ENCODE data around the gene CREBL2. TPM values are rescaled to one million over a fixed set of nuclear protein-coding genes. Genes with fewer than 3 reads are reported as not detected.

CREBL2 gene
- total and polyA plus RNA-seq, 2 of the 13 experiments (the other 11 are each of a cell fraction or from before 2014, with no cell fraction given) = 6.9 to 8.4 TPM

GRCh38 chr12:12611512-12612306 is at the start of gene CREBL2 (continued):
- no peak for TF ChIP-seq ZBTB40 (IDR thresholded peaks at IDR 0.05)
- peak; percentile 59 for TF ChIP-seq ZBTB40 (CRISPR knock-in tag; IDR thresholded peaks at IDR 0.05)
- peak; percentile 91; the same call in 1 of the 2 replicates for TF ChIP-seq ZZZ3 (CRISPR knock-in tag; IDR thresholded peaks at IDR 0.05; ENCODE audit: borderline replicate concordance)
- peak; percentile 39; the same call in 1 of the 2 replicates for TF ChIP-seq KDM5B (CRISPR knock-in tag; IDR thresholded peaks at IDR 0.05; ENCODE audit: borderline replicate concordance)
- peak; percentile 89 for TF ChIP-seq DMAP1 (CRISPR knock-in tag; IDR thresholded peaks at IDR 0.05)
- TF ChIP-seq ZNF761 (CRISPR knock-in tag; conservative IDR thresholded peaks at IDR 0.05) = peak; percentile 84; the same call in 1 of the 2 replicates
- peak; percentile 87; the same call in 1 of the 2 replicates for TF ChIP-seq SMAD3 (CRISPR knock-in tag; IDR thresholded peaks at IDR 0.05)
- TF ChIP-seq ETS1 (CRISPR knock-in tag; IDR thresholded peaks at IDR 0.05) = peak; percentile 35; the same call in 1 of the 2 replicates
- TF ChIP-seq IKZF1 (IDR thresholded peaks at IDR 0.05) = no peak
- no peak for TF ChIP-seq ZNF101 (CRISPR knock-in tag; IDR thresholded peaks at IDR 0.05; ENCODE audit: borderline replicate concordance, low read depth)
- TF ChIP-seq SUZ12 (IDR thresholded peaks at IDR 0.05; ENCODE audit: low read depth, low read length) = peak; percentile 45; the same call in 1 of the 2 replicates
- no peak; the same call in 1 of the 2 replicates for TF ChIP-seq ZNF512B (CRISPR knock-in tag; IDR thresholded peaks at IDR 0.05; ENCODE audit: borderline replicate concordance)
- no peak for TF ChIP-seq TRIM22 (IDR thresholded peaks at IDR 0.05)
- TF ChIP-seq AGO2 (optimal IDR thresholded peaks at IDR 0.05; ENCODE audit: low read depth, low read length) = peak; percentile 78

All from HepG2 (cell line).